GM23248 (cell line): ENCODE measurements around the gene TARP.

Experiments
- EZH2 ChIP-seq: fragments of 200-600 bp; sonication (generic); IDR thresholded peaks from 2 replicates; pipeline ENCODE4 v1.6.1; 2018; ENCODE audit warnings: antibody characterized with exemption, mild to moderate bottlenecking; ENCODE audit not compliant: insufficient read depth, poor library complexity, severe bottlenecking
- EZH2phosphoT487 ChIP-seq: fragments of 200-600 bp; sonication (generic); IDR thresholded peaks from 2 replicates; pipeline ENCODE4 v1.6.1; 2018; ENCODE audit warnings: antibody characterized with exemption, moderate library complexity, mild to moderate bottlenecking, low read depth; ENCODE audit not compliant: insufficient read depth

DNA sequence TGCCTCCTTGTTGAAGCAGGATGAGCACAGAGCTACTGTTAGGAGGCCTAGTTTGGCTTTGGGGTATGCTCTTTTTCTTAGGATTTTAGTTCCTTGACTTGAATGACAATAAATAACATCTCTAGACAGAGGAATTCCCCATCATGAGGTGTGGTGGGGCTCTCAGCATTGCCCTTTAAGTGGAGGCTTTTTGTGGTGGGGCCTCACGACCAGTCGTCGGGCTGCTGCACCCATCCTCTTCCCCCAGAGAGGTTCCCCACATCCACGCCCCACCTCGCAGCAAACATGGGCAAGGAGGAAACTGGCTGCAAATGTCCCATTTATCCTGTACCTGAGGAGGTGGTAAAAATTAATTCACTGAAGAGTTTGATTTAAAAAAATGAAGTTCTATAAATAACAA, 36.1 kb upstream of the TARP start:
- TF ChIP-seq EZH2, result no peak
- no peak for TF ChIP-seq EZH2phosphoT487
